SK-N-SH (cell line): ENCODE data around the gene MRAP2.
"Not testable (repeated sequence)": the region's sequence is repeated elsewhere in the genome, so short reads cannot be mapped to it uniquely, and the experiment has no call there.

ENCODE experiments used
- NRF1 ChIP-seq: IDR thresholded peaks from 2 replicates; pipeline ENCODE4 v1.6.1; 2012; ENCODE audit warnings: low read depth, mild to moderate bottlenecking, low read length
- TAF1 ChIP-seq: IDR thresholded peaks from 2 replicates; pipeline ENCODE4 v1.6.1; 2012; ENCODE audit warnings: low read depth, mild to moderate bottlenecking, low read length, moderate library complexity, borderline replicate concordance
- TF ChIP-seq, protein P1 (sequence below): IDR thresholded peaks from 2 replicates; pipeline ENCODE4 v1.6.1; 2012; ENCODE audit warnings: mild to moderate bottlenecking, low read depth, low read length, moderate library complexity
- TF ChIP-seq, protein P2 (sequence below): fragments of 200-600 bp; sonication (generic); IDR thresholded peaks from 2 replicates; pipeline ENCODE4 v1.6.1; 2017; ENCODE audit warnings: antibody characterized with exemption, mild to moderate bottlenecking, moderate library complexity
- TF ChIP-seq, protein P3 (sequence below): fragments of 150-350 bp; IDR thresholded peaks from 2 replicates; pipeline ENCODE4 v1.6.1; 2017; ENCODE audit warnings: antibody characterized with exemption, low read length, low read depth, borderline replicate concordance

DNA sequence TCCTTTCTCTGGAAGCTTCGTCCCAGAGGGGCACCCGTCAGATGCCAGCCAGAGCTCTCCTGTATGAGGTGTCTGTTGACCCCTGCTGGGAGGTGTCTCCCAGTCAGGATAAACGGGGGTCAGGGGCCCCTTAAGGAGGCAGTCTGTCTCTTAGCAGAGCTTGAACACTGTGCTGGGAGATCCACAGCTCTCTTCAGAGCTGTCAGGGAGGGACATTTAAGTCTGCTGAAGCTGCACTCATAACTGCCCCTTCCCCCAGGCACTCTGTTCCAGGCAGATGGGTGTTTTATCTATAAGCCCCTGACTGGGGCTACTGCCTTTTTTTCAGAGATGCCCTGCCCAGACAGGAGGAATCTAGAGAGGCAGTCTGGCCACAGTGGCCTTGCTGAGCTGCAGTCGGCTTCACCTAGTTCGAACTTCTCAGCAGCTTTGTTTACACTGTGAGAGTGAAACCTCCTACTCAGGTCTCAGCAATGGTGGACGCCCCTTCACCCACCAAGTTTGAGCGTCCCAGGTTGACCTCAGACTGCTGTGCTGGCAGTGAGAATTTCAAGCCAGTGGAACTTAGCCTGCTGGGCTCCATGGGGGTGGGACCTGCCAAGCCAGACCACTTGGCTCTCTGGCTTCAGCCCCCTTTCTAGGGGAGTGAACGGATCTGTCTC is 81.5 kb downstream of the MRAP2 start:
- not testable (repeated sequence) for TF ChIP-seq TAF1, NRF1
- TF ChIP-seq, protein P1, sequence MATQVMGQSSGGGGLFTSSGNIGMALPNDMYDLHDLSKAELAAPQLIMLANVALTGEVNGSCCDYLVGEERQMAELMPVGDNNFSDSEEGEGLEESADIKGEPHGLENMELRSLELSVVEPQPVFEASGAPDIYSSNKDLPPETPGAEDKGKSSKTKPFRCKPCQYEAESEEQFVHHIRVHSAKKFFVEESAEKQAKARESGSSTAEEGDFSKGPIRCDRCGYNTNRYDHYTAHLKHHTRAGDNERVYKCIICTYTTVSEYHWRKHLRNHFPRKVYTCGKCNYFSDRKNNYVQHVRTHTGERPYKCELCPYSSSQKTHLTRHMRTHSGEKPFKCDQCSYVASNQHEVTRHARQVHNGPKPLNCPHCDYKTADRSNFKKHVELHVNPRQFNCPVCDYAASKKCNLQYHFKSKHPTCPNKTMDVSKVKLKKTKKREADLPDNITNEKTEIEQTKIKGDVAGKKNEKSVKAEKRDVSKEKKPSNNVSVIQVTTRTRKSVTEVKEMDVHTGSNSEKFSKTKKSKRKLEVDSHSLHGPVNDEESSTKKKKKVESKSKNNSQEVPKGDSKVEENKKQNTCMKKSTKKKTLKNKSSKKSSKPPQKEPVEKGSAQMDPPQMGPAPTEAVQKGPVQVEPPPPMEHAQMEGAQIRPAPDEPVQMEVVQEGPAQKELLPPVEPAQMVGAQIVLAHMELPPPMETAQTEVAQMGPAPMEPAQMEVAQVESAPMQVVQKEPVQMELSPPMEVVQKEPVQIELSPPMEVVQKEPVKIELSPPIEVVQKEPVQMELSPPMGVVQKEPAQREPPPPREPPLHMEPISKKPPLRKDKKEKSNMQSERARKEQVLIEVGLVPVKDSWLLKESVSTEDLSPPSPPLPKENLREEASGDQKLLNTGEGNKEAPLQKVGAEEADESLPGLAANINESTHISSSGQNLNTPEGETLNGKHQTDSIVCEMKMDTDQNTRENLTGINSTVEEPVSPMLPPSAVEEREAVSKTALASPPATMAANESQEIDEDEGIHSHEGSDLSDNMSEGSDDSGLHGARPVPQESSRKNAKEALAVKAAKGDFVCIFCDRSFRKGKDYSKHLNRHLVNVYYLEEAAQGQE, result not testable (repeated sequence)
- TF ChIP-seq, protein P2, sequence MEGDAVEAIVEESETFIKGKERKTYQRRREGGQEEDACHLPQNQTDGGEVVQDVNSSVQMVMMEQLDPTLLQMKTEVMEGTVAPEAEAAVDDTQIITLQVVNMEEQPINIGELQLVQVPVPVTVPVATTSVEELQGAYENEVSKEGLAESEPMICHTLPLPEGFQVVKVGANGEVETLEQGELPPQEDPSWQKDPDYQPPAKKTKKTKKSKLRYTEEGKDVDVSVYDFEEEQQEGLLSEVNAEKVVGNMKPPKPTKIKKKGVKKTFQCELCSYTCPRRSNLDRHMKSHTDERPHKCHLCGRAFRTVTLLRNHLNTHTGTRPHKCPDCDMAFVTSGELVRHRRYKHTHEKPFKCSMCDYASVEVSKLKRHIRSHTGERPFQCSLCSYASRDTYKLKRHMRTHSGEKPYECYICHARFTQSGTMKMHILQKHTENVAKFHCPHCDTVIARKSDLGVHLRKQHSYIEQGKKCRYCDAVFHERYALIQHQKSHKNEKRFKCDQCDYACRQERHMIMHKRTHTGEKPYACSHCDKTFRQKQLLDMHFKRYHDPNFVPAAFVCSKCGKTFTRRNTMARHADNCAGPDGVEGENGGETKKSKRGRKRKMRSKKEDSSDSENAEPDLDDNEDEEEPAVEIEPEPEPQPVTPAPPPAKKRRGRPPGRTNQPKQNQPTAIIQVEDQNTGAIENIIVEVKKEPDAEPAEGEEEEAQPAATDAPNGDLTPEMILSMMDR, result not testable (repeated sequence)
- TF ChIP-seq, protein P3, sequence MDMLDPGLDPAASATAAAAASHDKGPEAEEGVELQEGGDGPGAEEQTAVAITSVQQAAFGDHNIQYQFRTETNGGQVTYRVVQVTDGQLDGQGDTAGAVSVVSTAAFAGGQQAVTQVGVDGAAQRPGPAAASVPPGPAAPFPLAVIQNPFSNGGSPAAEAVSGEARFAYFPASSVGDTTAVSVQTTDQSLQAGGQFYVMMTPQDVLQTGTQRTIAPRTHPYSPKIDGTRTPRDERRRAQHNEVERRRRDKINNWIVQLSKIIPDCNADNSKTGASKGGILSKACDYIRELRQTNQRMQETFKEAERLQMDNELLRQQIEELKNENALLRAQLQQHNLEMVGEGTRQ, result not testable (repeated sequence)
